DND-41 (cell line): Measurements from ENCODE around the gene OLR1.

Experiments used
- CTCF ChIP-seq: IDR thresholded peaks from 2 replicates; pipeline ENCODE4 v1.5.1; 2012; ENCODE audit warnings: borderline replicate concordance, low read length, moderate library complexity, mild to moderate bottlenecking; ENCODE audit not compliant: poor library complexity, severe bottlenecking; ENCODE audit errors: extremely low read depth
- EZH2 ChIP-seq: IDR thresholded peaks from 3 replicates; pipeline ENCODE4 v1.6.1; 2012; ENCODE audit warnings: borderline replicate concordance, low read depth, mild to moderate bottlenecking, moderate library complexity, low read length, inconsistent platforms; ENCODE audit not compliant: severe bottlenecking

DNA sequence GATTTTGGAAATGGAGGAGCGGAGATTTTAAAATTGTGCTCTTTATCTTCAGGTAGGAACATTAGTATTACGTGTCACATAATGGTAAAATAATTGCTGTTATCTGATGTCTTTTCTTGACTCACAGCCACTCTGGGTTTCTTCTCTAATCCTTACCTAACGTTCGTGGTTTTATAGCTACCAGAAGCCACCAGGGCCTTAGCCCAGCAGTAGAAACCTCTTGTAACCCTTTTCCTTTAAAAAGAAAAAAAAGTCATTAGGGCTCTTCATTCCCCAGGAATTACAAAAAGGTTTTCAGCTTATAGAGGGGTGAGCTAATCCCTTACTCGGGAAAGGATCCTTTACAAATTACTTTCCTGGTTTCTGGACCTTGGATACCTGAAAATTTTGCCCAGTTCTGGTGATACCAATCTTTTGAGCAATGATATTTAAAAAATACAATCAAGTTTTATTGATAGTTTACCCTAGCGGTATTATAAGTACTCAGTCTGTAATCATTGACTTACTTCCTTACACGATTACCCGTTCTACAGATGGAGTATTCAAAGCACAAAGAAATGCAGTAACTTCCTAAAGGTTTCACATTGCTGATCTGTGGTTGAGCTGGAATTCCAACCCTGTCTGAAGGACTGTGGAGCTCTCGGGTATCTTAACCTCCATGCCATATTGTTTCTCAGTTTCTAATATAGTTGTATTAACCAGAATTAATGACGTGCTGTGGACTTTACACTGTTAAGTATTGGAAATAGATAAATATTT lies 42.4 kb upstream of the OLR1 start:
- TF ChIP-seq EZH2 (no peak), CTCF (no peak)
